Measurements from ENCODE around the gene SORCS2. TPM values are rescaled to one million over a fixed set of nuclear protein-coding genes. Genes with fewer than 3 reads are reported as not detected.

Gene SORCS2
- polyA plus RNA-seq, 3 donors, result 0.46 to 0.55 TPM; not detected in 1

DNA sequence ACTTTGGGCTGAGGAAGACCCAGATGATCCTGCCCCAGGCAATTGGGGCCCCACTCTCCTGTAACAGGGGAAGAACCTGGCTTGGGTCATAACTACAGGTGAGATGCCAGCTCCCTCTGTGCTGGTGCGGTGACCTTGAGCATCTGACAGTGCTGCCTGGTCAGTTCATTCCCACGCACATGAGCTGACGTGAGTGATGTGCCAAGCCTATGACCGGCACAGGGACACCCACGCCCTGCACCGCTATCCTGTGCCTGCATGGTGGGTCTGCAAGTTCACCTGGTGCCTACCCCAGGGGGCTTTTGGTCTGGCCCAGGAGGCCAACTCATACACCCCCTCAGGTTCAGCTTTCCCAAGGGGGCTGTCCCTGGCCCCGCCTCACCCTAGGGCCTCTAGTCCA, 366.1 kb downstream of the SORCS2 start:
- TF ChIP-seq, protein P1, sequence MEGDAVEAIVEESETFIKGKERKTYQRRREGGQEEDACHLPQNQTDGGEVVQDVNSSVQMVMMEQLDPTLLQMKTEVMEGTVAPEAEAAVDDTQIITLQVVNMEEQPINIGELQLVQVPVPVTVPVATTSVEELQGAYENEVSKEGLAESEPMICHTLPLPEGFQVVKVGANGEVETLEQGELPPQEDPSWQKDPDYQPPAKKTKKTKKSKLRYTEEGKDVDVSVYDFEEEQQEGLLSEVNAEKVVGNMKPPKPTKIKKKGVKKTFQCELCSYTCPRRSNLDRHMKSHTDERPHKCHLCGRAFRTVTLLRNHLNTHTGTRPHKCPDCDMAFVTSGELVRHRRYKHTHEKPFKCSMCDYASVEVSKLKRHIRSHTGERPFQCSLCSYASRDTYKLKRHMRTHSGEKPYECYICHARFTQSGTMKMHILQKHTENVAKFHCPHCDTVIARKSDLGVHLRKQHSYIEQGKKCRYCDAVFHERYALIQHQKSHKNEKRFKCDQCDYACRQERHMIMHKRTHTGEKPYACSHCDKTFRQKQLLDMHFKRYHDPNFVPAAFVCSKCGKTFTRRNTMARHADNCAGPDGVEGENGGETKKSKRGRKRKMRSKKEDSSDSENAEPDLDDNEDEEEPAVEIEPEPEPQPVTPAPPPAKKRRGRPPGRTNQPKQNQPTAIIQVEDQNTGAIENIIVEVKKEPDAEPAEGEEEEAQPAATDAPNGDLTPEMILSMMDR (IDR thresholded peaks at IDR 0.05), result no peak
- Mint-ChIP-seq H3K4me1 (no peaks in the 10 kb centered on the region), H3K4me3 (no peak overlapping the region), H3K27me3 (ENCODE audit: low read depth in 3 of 3) (peaks cover 2 to 7% (median 3%) of the 10 kb centered on the region in 3 donors), H3K36me3 (peaks cover 0 to 2% of the 10 kb centered on the region in 2 donors), H3K9me3 (peaks cover 18 to 37% (median 29%) of the 10 kb centered on the region in 7 donors), H3K27ac (no peak overlapping the region)
- Histone ChIP-seq H3K36me3 (replicated peaks in 1 of 2; ENCODE audit: control insufficient read depth in 1 of 2, insufficient read depth in 2 of 2, low read length in 2 of 2) (no peaks in the 10 kb centered on the region), H4K20me1 (ENCODE audit: insufficient read depth, low read length) (no peaks in the 10 kb centered on the region), H3K27ac (ENCODE audit: low read depth in 1 of 2, low read length in 2 of 2) (no peak overlapping the region), H3K4me2 (replicated peaks; ENCODE audit: extremely low read depth, low read length, poor library complexity, severe bottlenecking) (no peak overlapping the region), H3K27me3 (ENCODE audit: control insufficient read depth in 2 of 2, insufficient read depth in 2 of 2, low read length in 2 of 2) (no peaks in the 10 kb centered on the region), H3K4me1 (ENCODE audit: control insufficient read depth in 1 of 2, insufficient read depth in 2 of 2, low read length in 2 of 2) (no peaks in the 10 kb centered on the region), H2AFZ (ENCODE audit: insufficient read depth, low read depth, low read length, poor library complexity, severe bottlenecking) (no peak overlapping the region), H3K79me2 (ENCODE audit: insufficient read depth, low read length) (no peaks in the 10 kb centered on the region), H3K9ac (ENCODE audit: insufficient read depth, low read length, poor library complexity, severe bottlenecking) (no peak overlapping the region), H3K4me3 (replicated peaks in 1 of 3; ENCODE audit: low read depth in 2 of 3, low read length in 3 of 3) (no peak overlapping the region), H3K9me3 (replicated peaks in 1 of 2; ENCODE audit: control insufficient read depth in 1 of 2, insufficient read depth in 1 of 2, low read length in 2 of 2) (peaks cover 22 to 35% of the 10 kb centered on the region in 2 donors)
- WGBS (ENCODE audit: insufficient coverage), result 96% methylated on average over 7 of the region's 7 CpGs
- intact Hi-C loops (cut with micrococcal nuclease), result no loop called here
- DNase-seq, result no peak

DNA sequence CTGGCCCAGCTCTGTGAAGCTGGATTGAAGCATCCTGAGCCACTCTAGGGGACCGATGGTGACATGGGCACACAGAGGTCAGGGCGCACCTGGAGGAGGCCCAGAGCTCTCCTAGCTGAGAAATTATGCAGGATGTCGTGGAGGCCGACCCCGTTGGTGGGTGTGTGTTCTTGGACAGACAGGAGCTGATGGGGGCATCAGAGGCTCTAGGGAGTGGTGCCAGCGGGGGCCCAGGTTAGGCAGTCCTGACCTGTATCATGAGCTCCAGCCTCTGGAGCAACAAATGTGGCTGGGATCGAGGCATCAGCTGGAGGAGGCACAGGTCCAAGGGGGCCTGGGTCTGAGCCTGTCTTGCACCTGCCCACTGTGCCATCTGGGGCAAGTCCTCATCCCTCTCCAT, 367.0 kb downstream of the SORCS2 start:
- peaks cover 13 to 26% of the 10 kb centered on the region in 2 donors for H3K9me3 ChIP-seq (replicated peaks in 1 of 2; ENCODE audit: control insufficient read depth in 1 of 2, insufficient read depth in 1 of 2, low read length in 2 of 2)

More for the DNA sequence above, 367.0 kb downstream of the SORCS2 start:
- no peak overlapping the region for H3K27ac Mint-ChIP-seq
- Histone ChIP-seq H3K27ac (ENCODE audit: low read depth in 1 of 2, low read length in 2 of 2) (no peak overlapping the region), H3K79me2 (ENCODE audit: insufficient read depth, low read length) (no peaks in the 10 kb centered on the region), H3K4me2 (replicated peaks; ENCODE audit: extremely low read depth, low read length, poor library complexity, severe bottlenecking) (no peak overlapping the region), H4K20me1 (ENCODE audit: insufficient read depth, low read length) (no peaks in the 10 kb centered on the region), H3K36me3 (replicated peaks in 1 of 2; ENCODE audit: control insufficient read depth in 1 of 2, insufficient read depth in 2 of 2, low read length in 2 of 2) (no peaks in the 10 kb centered on the region), H3K9ac (ENCODE audit: insufficient read depth, low read length, poor library complexity, severe bottlenecking) (no peak overlapping the region), H3K27me3 (ENCODE audit: control insufficient read depth in 2 of 2, insufficient read depth in 2 of 2, low read length in 2 of 2) (no peaks in the 10 kb centered on the region), H3K4me3 (replicated peaks in 1 of 3; ENCODE audit: low read depth in 2 of 3, low read length in 3 of 3) (no peak overlapping the region), H2AFZ (ENCODE audit: insufficient read depth, low read depth, low read length, poor library complexity, severe bottlenecking) (no peak overlapping the region), H3K4me1 (ENCODE audit: control insufficient read depth in 1 of 2, insufficient read depth in 2 of 2, low read length in 2 of 2) (no peaks in the 10 kb centered on the region)
- 90% methylated on average over 7 of the region's 7 CpGs for WGBS (ENCODE audit: insufficient coverage)
- intact Hi-C loops (cut with micrococcal nuclease), result no loop called here
- no peaks in the 10 kb centered on the region for H3K4me1 Mint-ChIP-seq
- H3K36me3 Mint-ChIP-seq, result no peaks in the 10 kb centered on the region
- TF ChIP-seq, protein P1 (IDR thresholded peaks at IDR 0.05), result no peak
- peaks cover 10 to 28% (median 20%) of the 10 kb centered on the region in 7 donors for H3K9me3 Mint-ChIP-seq
- no peak overlapping the region for H3K4me3 Mint-ChIP-seq
- no peak for DNase-seq
- H3K27me3 Mint-ChIP-seq (ENCODE audit: low read depth in 3 of 3), result peaks cover 2 to 7% (median 3%) of the 10 kb centered on the region in 3 donors

Data from CD14-positive monocyte (primary cell).